HepG2 (cell line): ENCODE measurements around the gene KRT4. TPM values are rescaled to one million over a fixed set of nuclear protein-coding genes. Genes with fewer than 3 reads are reported as not detected.
A peak's percentile ranks its signal among the peaks of the same experiment; 100 is the strongest.

Experiments
- ATAC-seq: fragments of 200-7000 bp; cut with Tn5 transposase; 3 replicates; pipeline ENCODE4 v1.9.1; 2020; ENCODE audit warnings: mild to moderate bottlenecking, moderate library complexity
- BruUV-seq: library from RNA; stranded (reverse); fragments of 400-500 nt; replicated peaks from 2 replicates; lab custom pipeline; 2021; lab: Mats Ljungman, UMichigan
- CTCF ChIA-PET: fragments of 300-600 bp; formaldehyde crosslinking; extraction: SDS; loops from one replicate; lab custom pipeline; 2021; ENCODE audit warnings: low total read pairs, inconsistent platforms, low intra/inter-chr PET ratio; lab: Yijun Ruan, JAX
- POLR2A ChIA-PET: fragments of 350-600 bp; sonication (Branson Sonifier 250); formaldehyde crosslinking; loops from one replicate; lab custom pipeline; 2020; ENCODE audit warnings: antibody characterized with exemption, inconsistent platforms; lab: Yijun Ruan, JAX
- DNase-seq: peaks from one replicate; pipeline ENCODE4 v3.0.0-alpha.2; 2015; ENCODE audit warnings: low spot score
- FAIRE-seq: peaks from 3 replicates; lab custom pipeline; 2011; peaks lifted over from hg19 to GRCh38; lab: Jason Lieb, UNC
- H2AFZ ChIP-seq: one replicate; pipeline ENCODE4 v1.6.1; 2011; ENCODE audit warnings: low read length, inconsistent platforms
- H3K27ac ChIP-seq: fragments of 300-600 bp; 3 replicates; pipeline ENCODE4 v1.8.0; 2011; ENCODE audit warnings: mixed run types, mild to moderate bottlenecking, mixed read lengths, low read length, inconsistent platforms; ENCODE audit not compliant: insufficient read depth; ENCODE audit errors: extremely low read length
- H3K27me3 ChIP-seq, 2 experiments: fragments of 200-600 bp in 1 of 2; 2 replicates in 1 of 2; 3 replicates in 1 of 2; pipeline versions ENCODE4 v1.6.0 to v1.8.0; 2011; ENCODE audit warnings: low read length in 2 of 2, mild to moderate bottlenecking in 2 of 2, moderate library complexity in 2 of 2, inconsistent platforms in 1 of 2; ENCODE audit not compliant: insufficient read depth in 2 of 2, control insufficient read depth in 1 of 2
- H3K36me3 ChIP-seq, 2 experiments: fragments of 200-600 bp in 1 of 2; replicated peaks in 1 of 2; 2 replicates in 1 of 2; 3 replicates in 1 of 2; pipeline versions ENCODE4 v1.5.1 to v1.8.0; 2011; ENCODE audit warnings: low read length in 2 of 2, inconsistent platforms in 1 of 2; ENCODE audit not compliant: insufficient read depth in 2 of 2, control insufficient read depth in 1 of 2
- H3K4me1 ChIP-seq: 2 replicates; pipeline ENCODE4 v1.5.1; 2012; ENCODE audit warnings: low read length, inconsistent platforms; ENCODE audit not compliant: insufficient read depth
- H3K4me2 ChIP-seq: 2 replicates; pipeline ENCODE4 v1.6.0; 2011; ENCODE audit warnings: low read depth, low read length, inconsistent platforms
- H3K4me3 ChIP-seq, 3 experiments: fragments of 200-600 bp in 1 of 3; sonication (generic), shearing (Covaris generic) in 1 of 3; replicated peaks in 1 of 3; 2 replicates each; pipeline ENCODE4 v1.5.1; 2011 to 2016; ENCODE audit warnings: low read length in 3 of 3, inconsistent platforms in 2 of 3, low read depth in 2 of 3, mild to moderate bottlenecking in 2 of 3, control low read depth in 1 of 3, mixed read lengths in 1 of 3; ENCODE audit not compliant: insufficient read depth in 1 of 3
- H3K79me2 ChIP-seq: one replicate; pipeline ENCODE4 v1.6.1; 2011; ENCODE audit warnings: low read length, inconsistent platforms; ENCODE audit not compliant: insufficient read depth
- H3K9ac ChIP-seq: 2 replicates; pipeline ENCODE4 v1.6.0; 2011; ENCODE audit warnings: mild to moderate bottlenecking, low read depth, low read length, inconsistent platforms; ENCODE audit not compliant: insufficient read depth
- H3K9me3 ChIP-seq: 2 replicates; pipeline ENCODE4 v1.5.1; 2012; ENCODE audit warnings: mild to moderate bottlenecking, low read length
- H4K20me1 ChIP-seq: 2 replicates; pipeline ENCODE4 v1.6.0; 2011; ENCODE audit warnings: inconsistent platforms, mild to moderate bottlenecking, low read length, moderate library complexity; ENCODE audit not compliant: insufficient read depth
- JUN ChIP-seq: sonication (generic); formaldehyde crosslinking; IDR thresholded peaks from 2 replicates; pipeline ENCODE4 v1.4.0; 2020; ENCODE audit warnings: mild to moderate bottlenecking, missing genetic modification reagents
- MED13 ChIP-seq: sonication (generic); formaldehyde crosslinking; IDR thresholded peaks from 2 replicates; pipeline ENCODE4 v1.5.0; 2020; ENCODE audit warnings: missing genetic modification reagents
- THYN1 ChIP-seq: sonication (generic); formaldehyde crosslinking; IDR thresholded peaks from 2 replicates; pipeline ENCODE4 v1.8.1; 2023; ENCODE audit warnings: low read depth, mild to moderate bottlenecking, moderate library complexity, missing genetic modification reagents, borderline replicate concordance
- TRIM22 ChIP-seq: fragments of 450-650 bp; IDR thresholded peaks from 2 replicates; pipeline ENCODE4 v1.6.1; 2017
- ZBTB1 ChIP-seq: sonication (generic); formaldehyde crosslinking; IDR thresholded peaks from 2 replicates; pipeline ENCODE4 v1.4.0; 2020; ENCODE audit warnings: missing genetic modification reagents, borderline replicate concordance
- ZNF44 ChIP-seq: sonication (generic); formaldehyde crosslinking; IDR thresholded peaks from 2 replicates; pipeline ENCODE4 v1.5.1; 2020; ENCODE audit warnings: mild to moderate bottlenecking, missing genetic modification reagents
- ZNF629 ChIP-seq: sonication (generic); formaldehyde crosslinking; conservative IDR thresholded peaks from 2 replicates; pipeline ENCODE4 v1.5.0; 2020; ENCODE audit warnings: missing genetic modification reagents
- ZNF746 ChIP-seq: sonication (generic); formaldehyde crosslinking; IDR thresholded peaks from 2 replicates; pipeline ENCODE4 v1.8.0; 2022; ENCODE audit warnings: mild to moderate bottlenecking, missing genetic modification reagents
- WGBS: methylation state at CpG from one replicate; pipeline ENCODE4 v1.1.6; 2017; ENCODE audit warnings: low lambda C conversion rate; 5-methylcytosine and 5-hydroxymethylcytosine counted together
- in situ Hi-C: cut with HindIII; loops from 2 replicates; pipeline ENCODE4 v1.10.0; 2017; ENCODE audit warnings: low pct_unique_long_range_greater_than_20kb; ENCODE audit not compliant: extremely low pct_ligation_motif_present
- intact Hi-C: fragments of 100-400 bp; cut with micrococcal nuclease; formaldehyde crosslinking; loops from one replicate; pipeline ENCODE4 v1.10.0; 2022; ENCODE audit not compliant: unreplicated experiment
- polyA plus RNA-seq, 8 experiments: library from polyadenylated mRNA; depleted of rRNA in 3 of 8; stranded (reverse) in 7 of 8; unstranded in 1 of 8; fragments of >200 nt; fragmentation: Illumina TruSeq in 4 of 8; extraction: Trizol in 4 of 8; gene quantifications; 2 replicates each; pipeline versions ENCODE4 v1.2.1 to v1.2.3, GENCODE V29; 2011 to 2016; ENCODE audit warnings: low read depth in 4 of 8, missing spikeins in 1 of 8, mixed read lengths in 1 of 8; ENCODE audit not compliant: insufficient read depth in 1 of 8
- total RNA-seq, 5 experiments: library from RNA; depleted of rRNA; stranded (reverse); fragments of >200 nt; fragmentation: Illumina TruSeq; extraction: Trizol; gene quantifications; 2 replicates each; pipeline ENCODE4 v1.2.3, GENCODE V29; 2016; ENCODE audit warnings: low read depth in 1 of 5
- TF ChIP-seq, protein P1 (sequence below): sonication (generic); formaldehyde crosslinking; IDR thresholded peaks from 2 replicates; pipeline ENCODE4 v1.8.0; 2022; ENCODE audit warnings: missing genetic modification reagents, low read depth, mild to moderate bottlenecking, borderline replicate concordance

KRT4 gene
- total and polyA plus RNA-seq, 2 of the 13 experiments (the other 11 are each of a cell fraction or from before 2014, with no cell fraction given): not detected

DNA sequence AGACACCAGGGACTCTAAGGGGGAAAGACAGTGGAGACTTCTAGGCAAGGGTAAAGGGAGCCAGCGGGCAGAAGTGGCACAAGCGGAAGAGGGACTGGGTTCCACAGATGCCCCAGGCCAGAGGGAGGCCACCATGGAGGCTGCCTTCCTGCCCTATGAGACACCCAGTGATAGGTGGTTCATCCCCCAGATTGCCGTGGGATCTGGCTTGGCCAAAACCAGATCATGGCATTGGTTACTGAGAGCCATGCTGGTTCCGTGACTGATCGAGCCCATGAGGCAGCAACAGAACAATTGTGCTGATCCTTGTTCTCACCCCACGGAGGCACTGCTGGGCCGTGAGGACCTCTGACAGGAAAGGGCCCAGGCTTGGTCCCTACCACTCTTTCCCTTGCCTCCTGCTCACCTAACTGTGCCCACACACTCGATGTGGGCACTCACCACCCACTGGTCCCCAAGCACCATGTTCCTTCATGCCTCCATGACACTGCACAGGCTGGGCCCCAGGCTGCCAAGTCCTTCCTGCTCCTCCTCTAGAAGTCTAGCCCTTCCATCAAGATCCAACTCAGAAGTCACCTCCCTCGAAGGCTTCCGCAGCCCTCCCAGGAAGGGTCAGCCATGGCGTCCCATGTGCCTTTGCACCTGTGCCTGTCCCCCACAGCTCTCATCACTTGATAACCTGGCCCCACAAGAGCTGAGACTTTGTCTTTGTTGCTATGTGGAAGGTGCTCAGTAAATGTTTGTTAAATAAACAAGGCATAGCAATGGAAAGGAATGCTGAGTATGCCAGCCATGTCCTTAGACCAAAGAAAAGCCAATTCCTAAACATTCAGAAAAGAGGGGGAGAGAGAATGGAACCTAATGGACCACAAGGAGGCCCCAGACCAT is 12.9 kb upstream of the KRT4 start:
- H3K27me3 ChIP-seq: peaks cover 1 to 24% of the 10 kb centered on the region in 2 experiments; a peak in 3 of 5 replicates
- intact Hi-C loops (no loop called here), in situ Hi-C loops (no loop called here)
- H4K20me1 ChIP-seq: no peaks in the 10 kb centered on the region
- DNase-seq: peak; percentile 21
- 49% methylated on average over 8 of the region's 11 CpGs for WGBS
- no peak for FAIRE-seq
- H3K27ac ChIP-seq: no peak overlapping the region
- no TSS peak for BruUV-seq
- no peaks in the 10 kb centered on the region for H3K9me3 ChIP-seq
- H3K9ac ChIP-seq: no peak overlapping the region
- no peaks in the 10 kb centered on the region for H3K36me3 ChIP-seq
- H3K79me2 ChIP-seq: no peaks in the 10 kb centered on the region
- ChIA-PET CTCF (no interaction called here), POLR2A (no interaction called here)
- no peak overlapping the region for H3K4me2 ChIP-seq
- H3K4me3 ChIP-seq: no peak overlapping the region
- ATAC-seq: no peak; the same call in 2 of the 3 replicates
- no peak overlapping the region for H2AFZ ChIP-seq
- TF ChIP-seq MED13 (CRISPR knock-in tag): no peak
- TF ChIP-seq ZBTB1 (CRISPR knock-in tag): no peak
- no peak for TF ChIP-seq JUN (CRISPR knock-in tag)
- no peak for TF ChIP-seq TRIM22
- no peak for TF ChIP-seq ZNF746 (CRISPR knock-in tag)
- H3K4me1 ChIP-seq: peaks cover 9% of the 10 kb centered on the region

GRCh38 chr12:52825961-52826360 is 12.0 kb upstream of the KRT4 start:
- no peak overlapping the region for H3K4me2 ChIP-seq
- in situ Hi-C loops (no loop called here), intact Hi-C loops (no loop called here)
- H3K9ac ChIP-seq: no peak overlapping the region
- DNase-seq: no peak
- TF ChIP-seq, protein P1, sequence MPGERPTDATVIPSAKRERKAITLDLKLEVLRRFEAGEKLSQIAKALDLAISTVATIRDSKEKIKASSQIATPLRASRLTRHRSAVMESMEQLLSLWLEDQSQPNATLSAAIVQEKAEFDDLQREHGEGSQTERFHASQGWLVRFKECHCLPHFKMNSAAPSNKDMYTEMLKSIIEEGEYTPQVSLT (CRISPR knock-in tag): no peak
- TF ChIP-seq ZNF44 (CRISPR knock-in tag) (no peak), ZNF746 (CRISPR knock-in tag) (no peak), ZNF629 (CRISPR knock-in tag) (no peak), THYN1 (no peak)
- H3K36me3 ChIP-seq: no peaks in the 10 kb centered on the region
- ChIA-PET POLR2A (no interaction called here), CTCF (no interaction called here)
- no peaks in the 10 kb centered on the region for H4K20me1 ChIP-seq
- H3K27me3 ChIP-seq: peaks cover 1 to 24% of the 10 kb centered on the region in 2 experiments; a peak in 3 of 5 replicates
- WGBS: 22% methylated on average over 4 of the region's 4 CpGs
- ATAC-seq: no peak
- H2AFZ ChIP-seq: no peak overlapping the region
- no peaks in the 10 kb centered on the region for H3K79me2 ChIP-seq
- H3K4me3 ChIP-seq: no peak overlapping the region
- BruUV-seq: no TSS peak
- H3K27ac ChIP-seq: no peak overlapping the region
- no peak for FAIRE-seq
- no peaks in the 10 kb centered on the region for H3K9me3 ChIP-seq
- H3K4me1 ChIP-seq: peaks cover 9% of the 10 kb centered on the region
